Large intestine (tissue), 3 donors: Measurements from ENCODE around the gene CDC42EP5. TPM values are rescaled to one million over a fixed set of nuclear protein-coding genes. Genes with fewer than 3 reads are reported as not detected.
"Not testable (repeated sequence)": the region's sequence is repeated elsewhere in the genome, so short reads cannot be mapped to it uniquely, and the experiment has no call there.

ENCODE experiments used
- DNase-seq, 2 donors: peaks; one replicate each; pipeline versions ENCODE4 v3.0.0 to v3.0.0-alpha.2; 2013
- H3K27ac ChIP-seq: one replicate; pipeline ENCODE4 v1.5.1; 2013; ENCODE audit warnings: low read length
- H3K27me3 ChIP-seq: 2 replicates; pipeline ENCODE4 v1.6.1; 2013; ENCODE audit warnings: low read length; ENCODE audit not compliant: control insufficient read depth, insufficient read depth
- H3K36me3 ChIP-seq: 2 replicates; pipeline ENCODE4 v1.6.1; 2013; ENCODE audit warnings: low read length; ENCODE audit not compliant: control insufficient read depth, insufficient read depth
- H3K4me1 ChIP-seq: one replicate; pipeline ENCODE4 v1.6.1; 2013; ENCODE audit warnings: low read length; ENCODE audit not compliant: control insufficient read depth, insufficient read depth
- H3K4me3 ChIP-seq: one replicate; pipeline ENCODE4 v1.5.1; 2013; ENCODE audit warnings: low read length
- H3K9me3 ChIP-seq: one replicate; pipeline ENCODE4 v1.6.1; 2013; ENCODE audit warnings: mild to moderate bottlenecking, low read depth, low read length, moderate library complexity; ENCODE audit not compliant: control insufficient read depth
- WGBS: methylation state at CpG from one replicate; pipeline ENCODE4 v1.1.5; 2013; ENCODE audit warnings: low lambda C conversion rate; ENCODE audit not compliant: insufficient coverage; 5-methylcytosine and 5-hydroxymethylcytosine counted together
- polyA plus RNA-seq: library from polyadenylated mRNA; unstranded; fragments of 120-200 nt; gene quantifications from one replicate; pipeline ENCODE4 v1.2.1, GENCODE V29; 2013

Gene CDC42EP5
- polyA plus RNA-seq, 1 donor, result 161 TPM

DNA sequence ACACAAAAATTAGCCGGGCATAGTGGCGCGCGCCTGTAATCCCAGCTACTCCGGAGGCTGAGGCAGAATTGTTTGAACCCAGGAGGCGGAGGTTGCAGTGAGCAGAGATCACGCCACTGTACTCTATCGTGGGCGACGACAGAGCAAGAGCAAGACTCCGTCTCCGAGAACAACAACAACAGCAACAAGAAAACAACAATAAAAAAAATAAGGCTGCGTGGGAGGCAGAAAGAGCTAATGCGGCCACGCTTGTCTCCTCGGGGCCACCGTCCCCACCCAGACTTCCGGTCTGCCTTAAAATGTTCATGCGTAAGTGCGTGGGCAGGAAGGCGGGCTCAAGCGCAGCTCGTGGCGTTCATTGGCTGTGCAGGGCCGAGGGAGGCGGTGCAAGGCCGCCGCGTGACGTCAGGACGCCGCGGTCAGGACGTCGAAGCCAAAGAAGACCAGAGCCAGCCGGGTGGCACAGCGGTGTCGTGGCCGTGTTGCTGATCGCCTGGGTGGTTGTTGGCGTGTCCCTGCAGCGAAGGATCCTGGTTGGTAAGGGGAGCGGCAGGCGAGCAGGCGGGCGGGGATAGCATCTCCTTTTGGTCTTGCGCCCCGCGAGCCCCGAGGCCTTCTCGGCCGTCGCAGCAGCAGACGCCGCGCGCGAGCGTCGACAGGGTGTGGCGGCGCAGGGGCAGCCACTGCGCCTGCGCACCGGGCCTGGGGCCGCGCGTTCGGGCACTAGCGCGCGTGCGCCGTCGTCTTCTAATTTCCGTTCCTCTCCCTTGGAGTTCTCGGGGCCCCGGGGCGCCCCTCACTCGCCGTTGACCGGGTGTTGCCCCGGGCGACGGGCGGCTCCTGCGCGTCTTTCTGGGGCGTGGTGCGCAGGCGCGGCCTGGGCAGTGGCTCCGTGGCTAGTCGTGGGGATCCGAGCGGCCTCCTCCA, 24.1 kb downstream of the CDC42EP5 start, which contains the start of gene LENG8:
TSS of gene LENG8 (plus strand) at position 426 of the 927 bp plus-strand sequence. CDS start 2,146 bp downstream, outside the sequence.
- H3K4me3 ChIP-seq, result peak within 1 kb of the TSS; percentile 62
- no peaks in the 10 kb centered on the region for H3K9me3 ChIP-seq
- peaks cover 38% of the 10 kb centered on the region for H3K4me1 ChIP-seq
- H3K36me3 ChIP-seq, result peaks cover 34% of the 10 kb centered on the region
- peak within 1 kb of the TSS; percentile 100 for H3K27ac ChIP-seq
- H3K27me3 ChIP-seq, result no peaks in the 10 kb centered on the region
- DNase-seq, result peak; percentile 99 to 100
- WGBS, result 0% methylated on average over 2 of the region's 96 CpGs

DNA sequence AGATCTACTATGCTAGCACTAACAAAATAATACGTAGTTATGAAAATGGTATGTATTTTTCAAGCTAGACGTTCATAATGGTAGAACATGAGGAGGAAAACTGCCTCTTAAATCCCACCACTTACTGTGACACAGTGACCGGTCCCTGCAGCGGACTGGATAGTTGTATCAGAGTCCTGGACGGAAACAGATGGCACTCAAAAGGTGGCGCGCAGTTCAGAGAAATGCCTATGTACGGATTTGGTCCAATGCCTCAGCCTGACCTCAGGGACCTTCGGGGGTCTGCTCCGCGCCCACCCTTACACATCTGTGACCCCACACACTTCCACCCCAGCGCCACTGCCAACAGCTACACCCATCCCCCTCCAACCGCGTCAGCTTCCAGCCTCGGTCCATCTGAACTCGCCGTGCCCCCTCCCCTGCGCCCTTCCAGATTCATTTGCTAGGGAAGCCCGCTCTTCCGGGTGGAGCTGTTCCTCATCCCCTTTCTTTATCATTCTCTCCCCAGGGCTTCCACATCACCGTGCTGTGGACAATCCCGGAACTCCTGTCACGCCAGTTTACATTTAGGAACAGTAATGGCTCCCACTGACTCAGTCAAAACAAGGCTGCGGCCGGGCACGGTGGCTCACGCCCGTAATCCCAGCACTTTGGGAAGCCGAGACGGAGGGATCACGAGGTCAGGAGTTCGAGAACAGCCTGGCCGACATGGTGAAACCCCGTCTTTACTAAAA, 24.9 kb downstream of the CDC42EP5 start:
- DNase-seq, result peak; percentile 56 to 81
- Histone ChIP-seq H3K36me3 (peaks cover 26% of the 10 kb centered on the region), H3K4me1 (peaks cover 40% of the 10 kb centered on the region), H3K27me3 (no peaks in the 10 kb centered on the region), H3K27ac (peak overlapping the region; percentile 100), H3K4me3 (peak overlapping the region; percentile 62), H3K9me3 (no peaks in the 10 kb centered on the region)
- WGBS, result no CpG with 5 or more reads among the region's 34 CpGs

DNA sequence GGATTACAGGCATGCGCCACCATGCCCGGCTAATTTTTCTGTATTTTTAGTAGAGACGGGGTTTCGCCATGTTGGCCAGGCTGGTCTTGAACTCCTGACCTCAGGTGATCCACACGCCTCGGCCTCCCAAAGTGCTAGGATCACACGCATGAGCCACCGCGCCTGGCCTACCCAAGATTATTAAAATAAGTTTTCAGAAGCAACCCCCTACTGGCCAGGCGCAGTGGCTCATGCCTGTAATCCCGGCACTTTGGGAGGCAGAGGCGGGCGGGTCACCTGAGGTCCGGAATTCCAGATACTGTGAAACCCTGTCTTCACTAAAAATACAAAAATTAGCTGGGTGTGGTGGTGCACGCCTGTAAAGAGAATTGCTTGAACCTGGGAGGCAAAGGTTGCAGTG, 26.7 kb downstream of the CDC42EP5 start:
- Histone ChIP-seq H3K4me1 (peaks cover 40% of the 10 kb centered on the region), H3K27ac (peak overlapping the region; percentile 6)
- H3K27me3 ChIP-seq, H3K36me3 ChIP-seq, H3K4me3 ChIP-seq, DNase-seq, H3K9me3 ChIP-seq: not testable (repeated sequence)
- WGBS, result 86% methylated on average over 2 of the region's 15 CpGs

DNA sequence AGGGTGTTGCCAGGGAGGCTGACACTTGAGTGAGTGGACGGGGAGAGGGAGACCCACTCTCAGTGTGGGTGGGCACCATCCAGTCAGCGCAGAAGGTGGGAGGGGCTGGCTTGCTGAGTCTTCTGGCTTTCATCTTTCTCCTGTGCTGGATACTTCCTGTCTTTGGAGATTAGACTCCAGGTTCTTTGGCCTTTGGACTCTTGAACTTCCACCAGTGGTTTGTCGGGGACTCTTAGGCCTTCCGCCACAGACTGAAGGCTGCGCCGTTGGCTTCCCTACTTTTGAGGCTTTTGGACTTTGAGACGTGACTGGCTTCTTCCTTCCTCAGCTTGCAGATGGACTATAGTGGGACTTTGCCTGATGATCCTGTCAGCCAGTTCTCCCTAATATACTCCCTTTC, 28.4 kb downstream of the CDC42EP5 start:
- H3K4me3 ChIP-seq, result no peak overlapping the region
- DNase-seq, result peak; percentile 94 to 98
- H3K27ac ChIP-seq, result peak overlapping the region; percentile 82

DNA sequence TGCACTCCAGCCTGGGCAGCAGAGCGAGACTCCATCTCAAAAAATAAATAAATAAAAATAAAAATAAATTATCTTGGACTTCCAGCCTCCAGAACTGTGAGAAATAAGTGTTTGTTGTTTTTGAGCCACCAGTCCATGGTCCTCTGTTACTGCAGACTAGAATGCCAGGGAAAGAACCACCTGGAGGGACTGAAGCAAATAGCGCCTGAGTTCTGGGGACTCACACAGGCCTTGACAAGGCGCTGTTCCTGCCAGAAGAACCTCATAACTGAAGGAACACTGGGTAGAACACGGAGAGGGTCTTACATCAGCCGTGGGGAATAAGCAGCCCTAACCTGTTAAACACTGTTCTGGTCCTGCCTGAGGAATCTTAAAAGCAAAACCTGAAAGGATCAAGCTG, 32.5 kb downstream of the CDC42EP5 start:
- no peak overlapping the region for H3K4me3 ChIP-seq
- H3K36me3 ChIP-seq, result peaks cover 16% of the 10 kb centered on the region
- DNase-seq, result no peak
- WGBS, result 100% methylated on average over 1 of the region's 5 CpGs
- H3K9me3 ChIP-seq, result no peaks in the 10 kb centered on the region
- H3K27ac ChIP-seq, result no peak overlapping the region
- H3K4me1 ChIP-seq, result peaks cover 15% of the 10 kb centered on the region
- H3K27me3 ChIP-seq, result no peaks in the 10 kb centered on the region

More for the DNA sequence above, 28.4 kb downstream of the CDC42EP5 start:
- peaks cover 8% of the 10 kb centered on the region for H3K36me3 ChIP-seq
- no peaks in the 10 kb centered on the region for H3K27me3 ChIP-seq
- peaks cover 29% of the 10 kb centered on the region for H3K4me1 ChIP-seq
- H3K9me3 ChIP-seq, result no peaks in the 10 kb centered on the region
- no CpG with 5 or more reads among the region's 7 CpGs for WGBS

DNA sequence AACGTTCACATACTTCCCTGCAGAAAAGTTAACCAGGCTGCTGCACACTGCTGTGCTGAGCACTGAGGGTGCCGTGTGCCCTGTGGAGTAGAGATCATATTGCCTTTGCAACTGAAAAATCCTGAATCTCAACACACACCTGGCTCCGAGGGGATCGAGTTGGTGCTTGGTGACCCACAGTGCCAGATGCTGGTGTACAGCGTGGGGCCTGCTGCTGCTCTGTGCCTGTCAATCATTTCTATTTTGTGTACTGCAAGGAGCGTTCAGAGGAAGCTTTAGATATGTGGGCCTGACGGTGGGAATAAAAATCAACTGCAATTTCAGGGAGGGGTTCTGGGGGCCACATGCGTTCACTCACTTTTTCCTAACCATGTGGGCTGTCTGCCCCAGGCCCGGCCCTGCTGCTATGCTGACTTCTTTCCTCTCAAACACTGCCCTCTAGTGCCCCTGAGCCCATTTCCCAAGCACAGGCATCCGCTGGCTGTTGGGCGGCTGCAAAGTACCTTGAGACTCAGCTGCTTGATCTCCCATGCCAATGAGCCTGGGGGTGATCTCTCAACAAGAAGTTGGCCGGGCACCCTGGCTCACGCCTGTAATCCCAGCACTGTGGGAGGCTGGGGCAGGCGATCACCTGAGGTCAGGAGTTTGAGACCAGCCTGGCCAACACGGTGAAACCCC, 33.8 kb downstream of the CDC42EP5 start:
- no CpG with 5 or more reads among the region's 15 CpGs for WGBS
- H3K27ac ChIP-seq, result no peak overlapping the region
- no peaks in the 10 kb centered on the region for H3K9me3 ChIP-seq
- H3K27me3 ChIP-seq, result no peaks in the 10 kb centered on the region
- peaks cover 16% of the 10 kb centered on the region for H3K36me3 ChIP-seq
- no peak overlapping the region for H3K4me3 ChIP-seq
- H3K4me1 ChIP-seq, result peaks cover 15% of the 10 kb centered on the region
- peak in 1 of 2 donors; percentile 49 for DNase-seq

DNA sequence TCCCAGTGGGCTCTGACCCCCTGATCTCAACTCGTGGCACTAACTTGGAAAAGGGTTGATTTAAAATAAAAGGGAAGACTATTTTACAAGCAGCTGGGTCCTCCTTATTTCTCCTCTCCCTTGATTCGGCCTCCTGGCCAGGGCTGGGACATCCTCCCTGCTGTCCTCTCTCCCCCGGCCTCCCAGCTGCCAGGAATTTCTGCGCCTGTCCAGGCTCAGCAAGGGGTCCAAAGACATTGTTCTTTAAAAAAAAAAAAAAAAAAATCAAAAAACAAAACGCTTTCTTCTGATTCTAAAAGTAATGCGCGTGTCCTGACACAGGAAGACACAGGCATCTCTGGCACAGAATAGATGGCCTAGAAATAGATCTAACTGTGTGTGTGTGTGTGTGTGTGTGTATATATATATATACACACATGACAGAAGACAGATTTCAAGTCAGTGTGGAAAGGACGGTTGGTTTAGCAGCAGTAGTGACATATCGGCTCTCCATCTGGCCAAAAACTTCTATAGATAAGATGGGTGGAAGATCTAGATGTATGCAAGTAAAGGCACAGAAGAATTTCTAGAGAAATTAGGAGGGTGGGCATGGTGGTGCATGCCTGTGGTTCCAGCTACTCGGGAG, 36.4 kb downstream of the CDC42EP5 start:
- Histone ChIP-seq H3K36me3 (peaks cover 14% of the 10 kb centered on the region), H3K9me3 (no peaks in the 10 kb centered on the region)

DNA sequence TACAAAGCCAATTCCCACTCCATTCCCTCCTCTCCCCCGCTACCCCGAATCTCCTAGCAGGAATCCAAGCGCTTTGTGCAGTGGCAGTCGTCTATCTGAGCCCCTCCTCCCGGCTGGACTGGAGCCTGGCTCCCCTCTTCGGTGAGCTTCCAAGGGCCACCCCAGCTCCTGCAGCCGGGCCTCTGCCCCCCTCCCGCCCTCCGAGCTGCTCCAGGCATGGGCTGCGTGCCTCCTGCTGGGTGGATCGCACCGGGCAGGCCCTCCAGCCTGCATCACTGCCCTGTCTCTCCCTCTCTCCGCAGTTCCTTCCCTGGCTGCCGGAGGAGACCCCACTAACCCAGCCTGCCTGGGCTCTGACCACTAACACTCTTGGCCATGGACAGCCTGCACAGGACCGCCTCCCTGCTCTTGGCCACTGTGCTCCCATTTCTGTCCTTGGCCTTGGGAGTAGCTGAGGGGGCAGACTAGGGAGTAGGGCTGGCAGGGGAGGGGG, 37.0 kb downstream of the CDC42EP5 start:
- Histone ChIP-seq H3K36me3 (peaks cover 14% of the 10 kb centered on the region), H3K4me1 (peaks cover 12% of the 10 kb centered on the region), H3K27ac (no peak overlapping the region), H3K4me3 (no peak overlapping the region), H3K27me3 (no peaks in the 10 kb centered on the region), H3K9me3 (no peaks in the 10 kb centered on the region)
- WGBS, result no CpG with 5 or more reads among the region's 15 CpGs
- no peak for DNase-seq

More for the DNA sequence above, 36.4 kb downstream of the CDC42EP5 start:
- Histone ChIP-seq H3K4me1 (peaks cover 11% of the 10 kb centered on the region), H3K27ac (no peak overlapping the region), H3K4me3 (no peak overlapping the region), H3K27me3 (no peaks in the 10 kb centered on the region)
- no peak for DNase-seq
- 71% methylated on average over 1 of the region's 10 CpGs for WGBS

DNA sequence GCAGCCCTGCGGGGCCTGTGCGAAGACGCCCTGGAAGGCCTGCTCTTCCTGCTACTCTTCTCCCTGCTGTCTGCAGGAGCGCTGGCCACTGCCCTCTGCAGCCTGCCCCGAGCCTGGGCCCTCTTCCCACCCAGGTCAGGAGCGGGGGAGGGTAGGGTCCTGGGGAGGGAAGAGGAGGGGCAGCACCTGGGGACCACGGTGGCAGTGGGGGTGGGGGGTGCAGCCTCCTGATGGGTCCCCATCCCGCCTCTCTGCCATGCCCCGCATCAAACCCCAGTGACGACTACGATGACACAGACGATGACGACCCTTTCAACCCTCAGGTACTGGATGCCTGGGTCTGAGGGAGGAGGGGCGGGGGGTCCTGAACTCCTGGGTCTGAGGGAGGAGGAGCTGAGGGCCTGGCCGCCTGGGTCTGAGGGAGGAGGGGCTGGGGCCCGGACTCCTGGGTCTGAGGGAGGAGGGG, 37.5 kb downstream of the CDC42EP5 start:
- peaks cover 12% of the 10 kb centered on the region for H3K36me3 ChIP-seq
- no peak for DNase-seq
- no CpG with 5 or more reads among the region's 16 CpGs for WGBS
- no peak overlapping the region for H3K4me3 ChIP-seq
- peaks cover 15% of the 10 kb centered on the region for H3K4me1 ChIP-seq
- H3K27ac ChIP-seq, result no peak overlapping the region
- H3K9me3 ChIP-seq, result no peaks in the 10 kb centered on the region
- H3K27me3 ChIP-seq, result no peaks in the 10 kb centered on the region
